Stimulated activated CD8-positive, alpha-beta memory T cell treated with anti-CD3 and anti-CD28 coated beads, Interleukin-15, amount 100 ng/mL, for 1 hour (primary cell): ENCODE results near the gene IL17B.
"Not testable (repeated sequence)": the region's sequence is repeated elsewhere in the genome, so short reads cannot be mapped to it uniquely, and the experiment has no call there.

Experiments used
- DNase-seq: peaks from one replicate; pipeline ENCODE4 v3.0.0-alpha.2; 2020; ENCODE audit warnings: low read depth

Gene IL17B

GRCh38 chr5:149400304-149400703, 21.2 kb upstream of the IL17B start:
- no peak for DNase-seq

GRCh38 chr5:149399775-149400174, 20.7 kb upstream of the IL17B start:
- DNase-seq: no peak

- not testable (repeated sequence) for DNase-seq
These were observed 19.7 kb upstream of the IL17B start for GRCh38 chr5:149398747-149399266.

- no peak for DNase-seq
These were observed 18.4 kb upstream of the IL17B start for GRCh38 chr5:149397530-149397929.

- not testable (repeated sequence) for DNase-seq
These were observed 15.9 kb upstream of the IL17B start for GRCh38 chr5:149394996-149395395.

- DNase-seq: no peak
These were observed 13.6 kb upstream of the IL17B start for GRCh38 chr5:149392718-149393117.

GRCh38 chr5:149391524-149391923, 12.4 kb upstream of the IL17B start:
- no peak for DNase-seq

- not testable (repeated sequence) for DNase-seq
These were observed 12.0 kb upstream of the IL17B start for GRCh38 chr5:149391076-149391475.

GRCh38 chr5:149389552-149390495, 10.7 kb upstream of the IL17B start:
- no peak for DNase-seq

GRCh38 chr5:149388498-149389190, 9.6 kb upstream of the IL17B start:
- no peak for DNase-seq

GRCh38 chr5:149387982-149388381, 8.9 kb upstream of the IL17B start:
- DNase-seq: no peak

- DNase-seq: no peak
These were observed 8.1 kb upstream of the IL17B start for GRCh38 chr5:149387081-149387631.

GRCh38 chr5:149386166-149386565, 7.1 kb upstream of the IL17B start:
- DNase-seq: no peak

- no peak for DNase-seq
These were observed 4.3 kb upstream of the IL17B start for GRCh38 chr5:149383399-149383798.

- no peak for DNase-seq
These were observed 3.6 kb upstream of the IL17B start for GRCh38 chr5:149382517-149383220.

- peak; percentile 55 for DNase-seq
These were observed 2.9 kb upstream of the IL17B start for GRCh38 chr5:149381986-149382338.

GRCh38 chr5:149381261-149381985, 2.3 kb upstream of the IL17B start:
- no peak for DNase-seq

- DNase-seq: no peak
These were observed 1.5 kb upstream of the IL17B start for GRCh38 chr5:149380466-149381121.

- DNase-seq: no peak
These were observed 804 bp upstream of the IL17B start for GRCh38 chr5:149379818-149380374.

- no peak for DNase-seq
These were observed 761 bp downstream of the IL17B start for GRCh38 chr5:149378241-149378820.
